AG04449 (cell line): ENCODE measurements around the gene SCD.

Source experiments
- CTCF ChIA-PET: fragments of 350-600 bp; formaldehyde crosslinking; extraction: SDS; loops from one replicate; lab custom pipeline; 2021; ENCODE audit warnings: antibody characterized with exemption; lab: Yijun Ruan, JAX
- POLR2A ChIA-PET: fragments of 400-600, 350-600 bp; formaldehyde crosslinking; extraction: SDS; loops from one replicate; lab custom pipeline; 2020; ENCODE audit warnings: antibody characterized with exemption, inconsistent platforms; lab: Yijun Ruan, JAX
- DNase-seq: peaks from one replicate; pipeline ENCODE4 v3.0.0-alpha.2; 2010; ENCODE audit warnings: low read depth, low spot score
- H3K4me3 ChIP-seq: 2 replicates; pipeline ENCODE4 v1.5.1; 2011; ENCODE audit warnings: low read depth, mild to moderate bottlenecking, control low read depth, low read length
- TF ChIP-seq, protein P1 (sequence below): IDR thresholded peaks from one replicate; pipeline ENCODE4 v1.5.1; 2011; ENCODE audit warnings: mild to moderate bottlenecking, moderate library complexity, low read length, control low read depth, inconsistent platforms; ENCODE audit not compliant: insufficient read depth; ENCODE audit errors: missing control alignments

Gene SCD

DNA sequence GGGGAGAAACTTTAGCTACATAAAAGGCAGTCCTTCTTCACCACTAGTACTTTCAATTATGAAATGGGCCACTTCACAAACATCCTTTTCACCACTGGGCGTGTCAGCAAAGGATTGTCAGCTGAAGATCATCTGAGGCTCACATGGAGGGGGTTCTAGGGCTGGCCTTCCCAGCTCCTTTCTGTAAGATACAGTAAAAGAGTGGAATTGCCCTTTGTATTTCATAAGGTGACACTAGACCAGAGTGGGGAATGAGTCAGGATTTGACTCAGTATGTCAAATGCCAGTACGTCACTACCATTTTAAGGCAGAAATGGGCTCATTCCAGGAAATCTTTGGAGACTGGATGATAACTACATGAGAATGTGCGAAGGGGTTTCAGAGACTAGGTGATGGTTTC is 39.3 kb upstream of the SCD start:
- ChIA-PET CTCF (interaction anchor here (0.9 kb wide), 3 partner anchors 126 to 201 kb away, joined by 3 read pairs; no protein-coding TSS in a partner anchor), POLR2A (no interaction called here)
- H3K4me3 ChIP-seq: no peak overlapping the region
- DNase-seq: no peak
- TF ChIP-seq, protein P1, sequence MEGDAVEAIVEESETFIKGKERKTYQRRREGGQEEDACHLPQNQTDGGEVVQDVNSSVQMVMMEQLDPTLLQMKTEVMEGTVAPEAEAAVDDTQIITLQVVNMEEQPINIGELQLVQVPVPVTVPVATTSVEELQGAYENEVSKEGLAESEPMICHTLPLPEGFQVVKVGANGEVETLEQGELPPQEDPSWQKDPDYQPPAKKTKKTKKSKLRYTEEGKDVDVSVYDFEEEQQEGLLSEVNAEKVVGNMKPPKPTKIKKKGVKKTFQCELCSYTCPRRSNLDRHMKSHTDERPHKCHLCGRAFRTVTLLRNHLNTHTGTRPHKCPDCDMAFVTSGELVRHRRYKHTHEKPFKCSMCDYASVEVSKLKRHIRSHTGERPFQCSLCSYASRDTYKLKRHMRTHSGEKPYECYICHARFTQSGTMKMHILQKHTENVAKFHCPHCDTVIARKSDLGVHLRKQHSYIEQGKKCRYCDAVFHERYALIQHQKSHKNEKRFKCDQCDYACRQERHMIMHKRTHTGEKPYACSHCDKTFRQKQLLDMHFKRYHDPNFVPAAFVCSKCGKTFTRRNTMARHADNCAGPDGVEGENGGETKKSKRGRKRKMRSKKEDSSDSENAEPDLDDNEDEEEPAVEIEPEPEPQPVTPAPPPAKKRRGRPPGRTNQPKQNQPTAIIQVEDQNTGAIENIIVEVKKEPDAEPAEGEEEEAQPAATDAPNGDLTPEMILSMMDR: no peak

DNA sequence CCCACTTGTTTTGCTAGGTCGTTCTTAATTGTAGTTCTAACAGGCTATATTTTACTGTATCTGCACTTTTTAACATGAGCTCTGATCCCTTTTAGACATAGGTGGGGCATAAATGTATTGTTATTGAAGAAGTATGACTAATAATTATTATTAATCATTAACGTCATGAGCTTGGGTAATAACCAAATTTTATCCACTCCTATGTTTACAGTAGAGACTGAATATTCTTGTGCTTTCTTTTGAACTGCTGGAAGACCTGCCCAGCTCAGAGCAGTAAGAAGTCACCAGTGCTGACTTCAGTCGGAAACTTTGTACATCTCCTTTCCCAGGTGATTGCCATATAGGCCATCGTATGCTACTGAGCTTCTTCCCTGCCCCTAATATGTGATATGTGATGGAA is 35.7 kb upstream of the SCD start:
- no peak overlapping the region for H3K4me3 ChIP-seq
- TF ChIP-seq, protein P1: no peak
- POLR2A ChIA-PET: no interaction called here
- DNase-seq: no peak
- CTCF ChIA-PET: interaction anchor here (0.7 to 3.5 kb wide), 8 partner anchors 9 to 197 kb away, joined by 3 to 15 read pairs (median 3); partner anchors contain the start of gene BLOC1S2

DNA sequence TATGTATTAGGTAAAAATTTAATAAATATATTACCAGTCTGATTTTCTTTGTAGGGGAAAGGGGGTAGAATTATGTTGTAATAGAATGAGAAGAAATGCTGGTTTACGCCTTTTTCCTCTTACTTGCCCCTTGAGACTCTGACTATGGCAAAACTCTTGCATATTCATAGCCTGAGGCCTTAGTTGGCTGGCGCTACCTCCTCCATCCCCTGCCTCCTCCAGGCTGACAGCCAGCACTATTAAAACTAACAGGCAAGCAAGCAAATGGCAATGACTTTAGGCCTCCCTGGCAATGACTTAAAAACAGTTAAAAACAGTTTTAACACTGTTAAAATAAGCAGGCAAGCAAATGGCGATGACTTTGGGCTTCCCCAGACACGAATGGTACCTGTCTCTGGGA is 31.4 kb upstream of the SCD start:
- DNase-seq: no peak
- no peak overlapping the region for H3K4me3 ChIP-seq
- CTCF ChIA-PET: interaction anchor here (1.4 to 1.6 kb wide), 2 partner anchors 22 to 194 kb away, joined by 5 to 7 read pairs; no protein-coding TSS in a partner anchor
- POLR2A ChIA-PET: no interaction called here
- TF ChIP-seq, protein P1: no peak

DNA sequence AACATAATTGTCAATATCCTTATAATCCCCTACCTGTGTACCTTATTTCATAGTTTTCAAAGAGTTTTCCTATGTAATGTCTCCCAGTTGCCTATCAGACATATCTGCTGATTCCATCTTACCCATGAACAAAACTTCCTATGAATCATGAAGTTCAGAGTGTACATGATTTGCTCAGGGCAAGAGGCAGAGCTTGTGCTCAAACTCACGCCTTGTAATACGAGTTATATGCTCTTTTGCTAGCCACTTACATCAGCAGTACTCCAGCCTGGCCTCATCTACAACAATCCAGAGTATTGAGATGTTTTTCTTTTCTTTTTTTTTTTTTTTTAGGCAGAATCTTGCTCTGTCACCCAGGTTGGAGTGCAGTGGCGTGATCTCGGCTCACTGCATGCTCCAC is 28.8 kb upstream of the SCD start:
- DNase-seq: no peak
- POLR2A ChIA-PET: no interaction called here
- TF ChIP-seq, protein P1: no peak
- CTCF ChIA-PET: interaction anchor here (1.2 kb wide), 1 partner anchor 200 kb away, joined by 4 read pairs; no protein-coding TSS in a partner anchor
- no peak overlapping the region for H3K4me3 ChIP-seq

DNA sequence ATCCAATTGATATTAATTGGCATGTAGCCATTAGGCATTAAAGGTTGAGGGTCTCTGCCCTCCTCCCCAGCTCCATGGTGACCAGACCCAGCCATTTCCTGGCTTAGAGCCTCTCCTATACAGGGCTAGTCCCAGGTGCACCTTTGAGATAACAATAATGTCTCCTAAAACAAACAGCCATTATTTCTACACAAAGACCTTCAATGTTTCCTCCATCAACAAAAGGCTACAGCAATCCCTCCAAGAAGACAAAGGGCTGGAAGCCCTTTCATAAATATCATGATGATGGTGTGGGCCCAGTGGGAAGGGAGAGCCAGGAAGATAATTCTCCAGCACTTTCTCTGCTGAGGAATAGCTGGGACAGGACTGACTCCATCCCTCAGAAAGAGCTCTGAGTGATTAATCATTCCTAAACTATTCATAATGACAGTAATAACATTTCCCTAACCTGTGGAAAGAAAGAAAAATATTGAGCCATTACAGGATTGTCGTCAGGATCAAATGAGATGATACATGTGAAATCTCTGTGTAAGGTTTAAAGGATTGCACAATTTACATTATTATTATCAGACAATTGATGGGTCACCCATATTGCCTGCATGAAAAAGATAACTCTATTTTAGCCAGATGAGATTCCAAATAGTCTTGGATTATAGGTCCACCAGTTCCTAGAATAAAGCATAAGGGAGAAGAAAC is 27.2 kb upstream of the SCD start:
- CTCF ChIA-PET: interaction anchor here (12.7 kb wide), 1 partner anchor 21 kb away, joined by 138 read pairs; no protein-coding TSS in a partner anchor
- DNase-seq: no peak

DNA sequence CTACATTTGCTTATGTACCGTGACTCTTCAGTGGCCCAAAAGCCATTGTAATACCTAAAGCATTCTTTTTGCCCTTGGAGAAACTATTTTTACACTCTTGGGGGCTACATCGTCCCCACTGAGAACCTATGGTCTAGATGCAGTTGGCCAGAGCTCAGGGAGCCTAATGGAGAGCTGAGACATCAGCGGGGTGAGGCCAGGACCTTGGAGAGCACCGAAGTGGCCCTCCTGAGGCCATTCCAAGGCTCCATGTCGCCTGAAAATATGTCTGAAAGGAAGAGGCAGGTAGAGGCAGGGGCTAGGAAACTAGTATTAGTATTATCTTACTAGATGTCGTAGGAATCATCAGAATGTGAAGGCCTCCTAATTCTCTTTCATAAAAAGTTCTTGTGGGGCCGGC is 21.9 kb upstream of the SCD start:
- ChIA-PET POLR2A (no interaction called here), CTCF (interaction anchor here (4.7 to 12.7 kb wide), 2 partner anchors 16 to 108 kb away, joined by 37 to 138 read pairs; no protein-coding TSS in a partner anchor)
- TF ChIP-seq, protein P1: no peak
- H3K4me3 ChIP-seq: no peak overlapping the region
- DNase-seq: no peak

More for the DNA sequence above, 27.2 kb upstream of the SCD start:
- POLR2A ChIA-PET: no interaction called here
- H3K4me3 ChIP-seq: no peak overlapping the region
- TF ChIP-seq, protein P1: no peak
